H1 (cell line): ENCODE data around the gene KRT83. TPM values are rescaled to one million over a fixed set of nuclear protein-coding genes. Genes with fewer than 3 reads are reported as not detected.

Source experiments
- BRCA1 ChIP-seq: IDR thresholded peaks from 2 replicates; pipeline ENCODE4 v1.6.1; 2012; ENCODE audit warnings: low read depth, low read length, improper control_type of control experiment
- CEBPB ChIP-seq: IDR thresholded peaks from 2 replicates; pipeline ENCODE4 v1.6.1; 2012; ENCODE audit warnings: low read depth, low read length
- CREB1 ChIP-seq: IDR thresholded peaks from 2 replicates; pipeline ENCODE4 v1.6.1; 2012; ENCODE audit warnings: inconsistent platforms
- EZH2 ChIP-seq: fragments of 200-600 bp; sonication (generic); IDR thresholded peaks from 2 replicates; pipeline ENCODE4 v1.7.1; 2012; ENCODE audit warnings: low read depth, mild to moderate bottlenecking, moderate library complexity, low read length, inconsistent platforms; ENCODE audit not compliant: severe bottlenecking
- HDAC6 ChIP-seq: IDR thresholded peaks from one replicate; pipeline ENCODE4 v1.7.1; 2012; ENCODE audit warnings: low read depth, mild to moderate bottlenecking, inconsistent platforms, low read length, moderate library complexity
- RBBP5 ChIP-seq: IDR thresholded peaks from 2 replicates; pipeline ENCODE4 v1.7.1; 2012; ENCODE audit warnings: low read depth, mild to moderate bottlenecking, inconsistent platforms, low read length, moderate library complexity, borderline replicate concordance
- SAP30 ChIP-seq: fragments of 300-600 bp; sonication (generic); IDR thresholded peaks from 2 replicates; pipeline ENCODE4 v1.7.1; 2012; ENCODE audit warnings: low read length, moderate library complexity, mild to moderate bottlenecking, inconsistent platforms; ENCODE audit not compliant: insufficient read depth, insufficient replicate concordance
- SP4 ChIP-seq: IDR thresholded peaks from 2 replicates; pipeline ENCODE4 v1.6.1; 2012; ENCODE audit warnings: low read length, inconsistent platforms
- TAF7 ChIP-seq: optimal IDR thresholded peaks from 2 replicates; pipeline ENCODE3; 2011; ENCODE audit warnings: low read depth, mild to moderate bottlenecking, inconsistent platforms, low read length, moderate library complexity, borderline replicate concordance
- TCF12 ChIP-seq: IDR thresholded peaks from 2 replicates; pipeline ENCODE4 v1.6.1; 2011; ENCODE audit warnings: low read depth, mild to moderate bottlenecking, low read length
- polyA plus RNA-seq, 7 experiments: library from polyadenylated mRNA; depleted of rRNA in 3 of 7; stranded (reverse) in 5 of 7; unstranded in 2 of 7; fragments of >200 nt in 5 of 7; fragments of 200-250 nt in 2 of 7; gene quantifications; 1 replicate in 5 of 7; 2 replicates in 1 of 7; 4 replicates in 1 of 7; pipeline versions ENCODE4 v1.2.1 to v1.2.3, GENCODE V29; 2011 to 2013; ENCODE audit warnings: missing spikeins in 2 of 7, mixed read lengths in 2 of 7
- total RNA-seq: library from RNA; stranded (reverse); fragmentation: NEBNext Ultra II Directional; extraction: Animal tissue kit (Norgen Biotek cat#: 25700); gene quantifications from 2 replicates; pipeline ENCODE4 v1.2.1, GENCODE V29; 2021
- TF ChIP-seq, protein P1 (sequence below): fragments of 300-600 bp; sonication (generic); IDR thresholded peaks from 2 replicates; pipeline ENCODE4 v1.7.1; 2012; ENCODE audit warnings: low read length, moderate library complexity, mild to moderate bottlenecking, inconsistent platforms; ENCODE audit not compliant: insufficient replicate concordance
- TF ChIP-seq, protein P2 (sequence below): IDR thresholded peaks from 2 replicates; pipeline ENCODE4 v1.6.1; 2012; ENCODE audit warnings: inconsistent platforms

The KRT83 gene
- total and polyA plus RNA-seq, 2 of the 8 experiments (the other 6 are each of a cell fraction or from before 2014, with no cell fraction given): not detected

DNA sequence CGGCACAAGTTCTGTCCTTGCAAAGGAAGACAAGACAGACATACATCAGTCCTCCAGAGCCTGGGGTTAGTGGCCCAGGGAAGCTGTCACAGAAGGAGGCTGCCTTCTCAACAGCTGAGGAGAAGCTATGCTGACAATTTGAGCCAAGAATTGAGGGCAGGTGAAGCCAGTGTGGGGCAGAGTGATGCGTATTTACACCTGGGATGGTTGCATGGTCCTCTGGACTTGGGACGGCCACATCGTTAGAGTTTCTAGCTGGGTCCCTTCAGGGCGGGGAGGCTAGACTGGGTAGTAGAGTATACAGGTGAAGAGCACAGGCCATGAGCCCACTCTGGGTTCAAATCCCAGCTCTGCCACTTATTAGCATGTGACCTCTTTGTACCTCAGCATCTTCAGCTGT, 29.6 kb upstream of the KRT83 start (continued):
- TF ChIP-seq, protein P1, sequence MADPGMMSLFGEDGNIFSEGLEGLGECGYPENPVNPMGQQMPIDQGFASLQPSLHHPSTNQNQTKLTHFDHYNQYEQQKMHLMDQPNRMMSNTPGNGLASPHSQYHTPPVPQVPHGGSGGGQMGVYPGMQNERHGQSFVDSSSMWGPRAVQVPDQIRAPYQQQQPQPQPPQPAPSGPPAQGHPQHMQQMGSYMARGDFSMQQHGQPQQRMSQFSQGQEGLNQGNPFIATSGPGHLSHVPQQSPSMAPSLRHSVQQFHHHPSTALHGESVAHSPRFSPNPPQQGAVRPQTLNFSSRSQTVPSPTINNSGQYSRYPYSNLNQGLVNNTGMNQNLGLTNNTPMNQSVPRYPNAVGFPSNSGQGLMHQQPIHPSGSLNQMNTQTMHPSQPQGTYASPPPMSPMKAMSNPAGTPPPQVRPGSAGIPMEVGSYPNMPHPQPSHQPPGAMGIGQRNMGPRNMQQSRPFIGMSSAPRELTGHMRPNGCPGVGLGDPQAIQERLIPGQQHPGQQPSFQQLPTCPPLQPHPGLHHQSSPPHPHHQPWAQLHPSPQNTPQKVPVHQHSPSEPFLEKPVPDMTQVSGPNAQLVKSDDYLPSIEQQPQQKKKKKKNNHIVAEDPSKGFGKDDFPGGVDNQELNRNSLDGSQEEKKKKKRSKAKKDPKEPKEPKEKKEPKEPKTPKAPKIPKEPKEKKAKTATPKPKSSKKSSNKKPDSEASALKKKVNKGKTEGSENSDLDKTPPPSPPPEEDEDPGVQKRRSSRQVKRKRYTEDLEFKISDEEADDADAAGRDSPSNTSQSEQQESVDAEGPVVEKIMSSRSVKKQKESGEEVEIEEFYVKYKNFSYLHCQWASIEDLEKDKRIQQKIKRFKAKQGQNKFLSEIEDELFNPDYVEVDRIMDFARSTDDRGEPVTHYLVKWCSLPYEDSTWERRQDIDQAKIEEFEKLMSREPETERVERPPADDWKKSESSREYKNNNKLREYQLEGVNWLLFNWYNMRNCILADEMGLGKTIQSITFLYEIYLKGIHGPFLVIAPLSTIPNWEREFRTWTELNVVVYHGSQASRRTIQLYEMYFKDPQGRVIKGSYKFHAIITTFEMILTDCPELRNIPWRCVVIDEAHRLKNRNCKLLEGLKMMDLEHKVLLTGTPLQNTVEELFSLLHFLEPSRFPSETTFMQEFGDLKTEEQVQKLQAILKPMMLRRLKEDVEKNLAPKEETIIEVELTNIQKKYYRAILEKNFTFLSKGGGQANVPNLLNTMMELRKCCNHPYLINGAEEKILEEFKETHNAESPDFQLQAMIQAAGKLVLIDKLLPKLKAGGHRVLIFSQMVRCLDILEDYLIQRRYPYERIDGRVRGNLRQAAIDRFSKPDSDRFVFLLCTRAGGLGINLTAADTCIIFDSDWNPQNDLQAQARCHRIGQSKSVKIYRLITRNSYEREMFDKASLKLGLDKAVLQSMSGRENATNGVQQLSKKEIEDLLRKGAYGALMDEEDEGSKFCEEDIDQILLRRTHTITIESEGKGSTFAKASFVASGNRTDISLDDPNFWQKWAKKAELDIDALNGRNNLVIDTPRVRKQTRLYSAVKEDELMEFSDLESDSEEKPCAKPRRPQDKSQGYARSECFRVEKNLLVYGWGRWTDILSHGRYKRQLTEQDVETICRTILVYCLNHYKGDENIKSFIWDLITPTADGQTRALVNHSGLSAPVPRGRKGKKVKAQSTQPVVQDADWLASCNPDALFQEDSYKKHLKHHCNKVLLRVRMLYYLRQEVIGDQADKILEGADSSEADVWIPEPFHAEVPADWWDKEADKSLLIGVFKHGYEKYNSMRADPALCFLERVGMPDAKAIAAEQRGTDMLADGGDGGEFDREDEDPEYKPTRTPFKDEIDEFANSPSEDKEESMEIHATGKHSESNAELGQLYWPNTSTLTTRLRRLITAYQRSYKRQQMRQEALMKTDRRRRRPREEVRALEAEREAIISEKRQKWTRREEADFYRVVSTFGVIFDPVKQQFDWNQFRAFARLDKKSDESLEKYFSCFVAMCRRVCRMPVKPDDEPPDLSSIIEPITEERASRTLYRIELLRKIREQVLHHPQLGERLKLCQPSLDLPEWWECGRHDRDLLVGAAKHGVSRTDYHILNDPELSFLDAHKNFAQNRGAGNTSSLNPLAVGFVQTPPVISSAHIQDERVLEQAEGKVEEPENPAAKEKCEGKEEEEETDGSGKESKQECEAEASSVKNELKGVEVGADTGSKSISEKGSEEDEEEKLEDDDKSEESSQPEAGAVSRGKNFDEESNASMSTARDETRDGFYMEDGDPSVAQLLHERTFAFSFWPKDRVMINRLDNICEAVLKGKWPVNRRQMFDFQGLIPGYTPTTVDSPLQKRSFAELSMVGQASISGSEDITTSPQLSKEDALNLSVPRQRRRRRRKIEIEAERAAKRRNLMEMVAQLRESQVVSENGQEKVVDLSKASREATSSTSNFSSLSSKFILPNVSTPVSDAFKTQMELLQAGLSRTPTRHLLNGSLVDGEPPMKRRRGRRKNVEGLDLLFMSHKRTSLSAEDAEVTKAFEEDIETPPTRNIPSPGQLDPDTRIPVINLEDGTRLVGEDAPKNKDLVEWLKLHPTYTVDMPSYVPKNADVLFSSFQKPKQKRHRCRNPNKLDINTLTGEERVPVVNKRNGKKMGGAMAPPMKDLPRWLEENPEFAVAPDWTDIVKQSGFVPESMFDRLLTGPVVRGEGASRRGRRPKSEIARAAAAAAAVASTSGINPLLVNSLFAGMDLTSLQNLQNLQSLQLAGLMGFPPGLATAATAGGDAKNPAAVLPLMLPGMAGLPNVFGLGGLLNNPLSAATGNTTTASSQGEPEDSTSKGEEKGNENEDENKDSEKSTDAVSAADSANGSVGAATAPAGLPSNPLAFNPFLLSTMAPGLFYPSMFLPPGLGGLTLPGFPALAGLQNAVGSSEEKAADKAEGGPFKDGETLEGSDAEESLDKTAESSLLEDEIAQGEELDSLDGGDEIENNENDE: no peak
- TF ChIP-seq, protein P2, sequence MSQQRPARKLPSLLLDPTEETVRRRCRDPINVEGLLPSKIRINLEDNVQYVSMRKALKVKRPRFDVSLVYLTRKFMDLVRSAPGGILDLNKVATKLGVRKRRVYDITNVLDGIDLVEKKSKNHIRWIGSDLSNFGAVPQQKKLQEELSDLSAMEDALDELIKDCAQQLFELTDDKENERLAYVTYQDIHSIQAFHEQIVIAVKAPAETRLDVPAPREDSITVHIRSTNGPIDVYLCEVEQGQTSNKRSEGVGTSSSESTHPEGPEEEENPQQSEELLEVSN: no peak
- no peak for TF ChIP-seq HDAC6
- no peak for TF ChIP-seq BRCA1
- TF ChIP-seq TCF12: no peak
- TF ChIP-seq SP4: no peak
- TF ChIP-seq EZH2: no peak
- no peak for TF ChIP-seq RBBP5
- no peak for TF ChIP-seq SAP30
- no peak for TF ChIP-seq CREB1
- no peak for TF ChIP-seq TAF7
- no peak for TF ChIP-seq CEBPB
